GM21367 (cell line): Measurements from ENCODE around the gene TTLL7.

ENCODE experiments used
- ATAC-seq: cut with Tn5 transposase; IDR thresholded peaks from one replicate; pipeline ENCODE4 v1.9.1; 2021; ENCODE audit not compliant: unreplicated experiment

The TTLL7 gene

DNA sequence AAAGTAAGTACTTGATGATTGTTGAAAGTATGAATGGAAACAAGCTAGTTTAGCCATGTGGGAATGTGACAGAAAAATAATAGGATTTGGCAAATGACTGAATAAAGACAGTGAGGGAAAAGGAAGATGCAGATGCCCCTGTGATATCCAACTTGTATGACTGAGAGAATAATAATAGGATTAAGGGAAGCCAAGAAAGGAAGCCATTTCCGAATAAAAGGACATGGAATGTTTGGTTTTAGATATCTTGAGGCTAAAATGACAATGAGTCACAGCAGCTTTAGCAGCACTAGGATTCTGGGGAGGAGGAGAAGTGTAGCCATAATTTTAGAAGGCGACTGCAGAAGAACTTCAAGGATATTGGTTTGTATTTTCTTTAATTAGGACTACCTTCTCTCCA lies 109.2 kb downstream of the TTLL7 start:
- ATAC-seq = no peak

DNA sequence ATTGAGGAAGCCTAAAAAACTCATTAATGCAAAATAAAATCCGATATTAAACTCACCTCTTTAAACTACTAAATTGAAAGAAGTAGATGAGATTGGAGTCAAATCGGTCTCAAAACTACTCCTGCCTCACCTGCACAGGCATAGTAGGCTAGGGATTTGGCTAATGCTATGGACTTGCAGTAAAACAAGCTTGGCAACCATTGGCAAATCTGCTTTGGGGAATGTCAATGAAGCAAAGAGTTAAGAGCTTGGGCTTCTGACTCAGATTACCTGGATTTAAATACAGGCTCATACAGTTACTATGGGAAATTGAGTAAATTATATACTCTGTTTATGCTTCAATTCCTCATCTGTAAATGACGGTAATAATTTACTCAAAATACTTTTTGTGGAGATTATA lies 111.4 kb downstream of the TTLL7 start:
- ATAC-seq = no peak

DNA sequence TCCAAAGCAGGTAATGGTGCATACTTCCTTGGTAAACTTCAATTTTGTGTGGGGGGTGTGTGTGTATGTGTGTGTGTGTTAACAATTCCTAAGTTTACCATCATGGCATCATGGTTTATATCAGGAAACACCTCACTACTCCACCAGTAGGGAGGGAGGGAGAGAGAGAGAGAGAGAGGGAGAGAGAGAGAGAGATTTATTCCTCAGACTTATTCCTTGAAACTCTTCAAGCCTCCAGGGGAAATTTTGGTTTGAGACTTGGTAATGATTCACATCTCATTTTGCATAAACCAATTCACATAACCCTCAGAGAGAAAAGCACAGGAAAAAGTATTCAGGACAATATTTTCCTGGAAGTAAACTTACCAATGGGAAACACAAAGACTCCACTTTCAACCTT lies 115.0 kb downstream of the TTLL7 start:
- no peak for ATAC-seq

DNA sequence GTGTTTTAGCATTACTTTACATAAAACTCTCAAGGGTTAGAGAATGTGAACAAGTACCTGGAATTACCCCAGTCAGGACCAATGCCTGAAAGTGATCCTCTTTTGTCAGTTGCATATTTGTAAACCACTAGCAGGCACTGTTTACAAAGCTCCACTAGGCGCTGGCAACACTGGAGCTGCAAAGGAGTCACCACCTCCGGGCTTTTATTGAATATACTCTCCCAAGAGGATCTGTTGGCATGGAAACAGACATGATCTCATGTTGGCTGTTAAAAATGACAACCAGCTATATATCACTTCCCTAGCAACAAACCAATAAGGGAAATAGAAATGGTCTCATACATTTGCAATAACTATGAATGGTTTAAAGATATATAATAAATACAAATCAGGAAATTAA lies 116.0 kb downstream of the TTLL7 start:
- no peak for ATAC-seq

DNA sequence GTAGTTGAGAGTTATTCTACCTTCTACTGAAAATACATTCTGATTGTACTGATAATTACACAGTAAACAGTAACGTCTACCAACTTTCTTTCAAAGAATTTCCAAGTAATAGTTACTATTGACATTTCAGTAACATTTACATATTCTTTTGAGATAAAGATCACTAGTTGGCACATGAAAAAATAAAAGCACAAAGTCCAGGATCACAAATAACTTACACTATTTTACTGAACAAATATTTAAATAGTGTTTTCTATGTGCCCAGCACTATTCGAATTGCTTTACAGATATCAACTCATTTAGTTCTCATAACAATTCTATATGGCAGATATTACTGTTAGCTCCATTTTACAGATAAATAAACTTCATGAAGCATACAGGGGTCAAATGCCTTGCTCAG lies 126.4 kb downstream of the TTLL7 start:
- ATAC-seq = no peak

DNA sequence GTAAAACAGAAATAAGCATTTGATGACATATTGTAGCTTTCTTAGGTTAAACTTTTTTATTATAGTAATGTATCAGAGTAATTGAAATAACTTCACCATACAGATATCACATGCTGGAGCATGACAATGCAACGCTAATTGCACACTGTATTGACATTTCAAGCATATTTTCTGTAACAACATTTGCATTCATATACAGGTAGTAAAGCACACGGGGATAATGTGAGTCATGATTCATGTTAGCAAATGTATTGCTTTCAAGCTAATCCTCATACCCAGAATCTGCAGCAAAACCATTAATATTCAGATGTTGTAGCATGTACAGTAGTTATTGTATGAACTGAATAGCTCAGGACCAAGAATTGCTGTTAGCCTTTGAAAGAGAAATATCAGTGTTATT lies 133.9 kb downstream of the TTLL7 start:
- no peak for ATAC-seq

DNA sequence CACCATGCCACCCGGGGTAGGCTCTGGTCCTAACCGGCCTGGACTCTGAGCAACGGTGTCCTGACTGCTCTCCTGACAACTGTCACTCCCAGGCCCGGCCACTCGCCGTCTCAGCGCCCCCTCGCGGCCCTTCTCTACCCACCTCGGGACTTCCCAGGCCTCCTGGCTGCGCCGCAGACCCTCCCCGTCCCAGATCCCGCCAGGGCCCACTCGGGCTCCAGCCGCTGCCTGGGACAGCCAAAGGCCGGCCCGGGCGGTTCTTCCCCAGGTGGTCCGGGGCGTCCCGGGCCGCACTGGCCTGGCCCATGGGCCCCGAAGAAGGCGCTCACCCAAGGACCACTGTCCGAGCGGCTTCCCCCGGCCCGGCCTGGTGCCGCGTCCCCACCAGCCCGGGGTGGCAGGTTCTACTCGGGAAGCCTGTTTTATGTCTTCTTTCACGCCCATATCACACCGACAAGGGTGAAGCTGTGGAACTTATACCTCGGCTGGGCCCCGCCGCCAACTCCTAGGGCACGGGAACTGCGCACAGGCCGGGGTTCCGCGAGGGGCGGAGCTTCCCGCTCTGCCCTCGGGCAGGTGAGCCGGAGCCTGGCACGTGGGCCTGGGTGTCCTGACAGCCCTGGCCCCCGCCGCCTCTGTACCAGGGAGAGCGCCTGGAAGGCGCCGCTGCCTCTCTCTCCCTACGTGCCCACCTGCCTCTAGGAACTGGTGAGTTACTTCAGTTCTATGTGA lies 138.3 kb downstream of the TTLL7 start:
- peak; percentile 96 for ATAC-seq

DNA sequence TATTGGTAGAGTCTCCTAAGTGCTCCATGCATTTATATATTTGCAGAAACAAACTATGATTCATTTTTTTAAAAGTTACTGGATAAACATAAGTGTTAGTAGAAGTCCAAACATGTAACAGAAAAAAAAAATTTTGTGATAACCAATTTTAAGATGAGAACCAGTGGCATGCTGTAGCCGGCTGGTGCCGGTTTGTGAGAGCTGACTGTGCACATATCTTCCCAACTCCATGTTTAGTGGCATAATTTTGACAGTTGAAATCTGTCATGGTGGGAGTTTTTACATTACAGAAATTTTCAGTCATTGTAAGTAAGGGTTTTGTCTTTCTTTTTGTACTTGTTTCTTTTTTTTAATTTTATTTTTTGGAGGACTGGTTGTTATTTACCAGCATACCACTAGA lies 141.2 kb downstream of the TTLL7 start:
- no peak for ATAC-seq

DNA sequence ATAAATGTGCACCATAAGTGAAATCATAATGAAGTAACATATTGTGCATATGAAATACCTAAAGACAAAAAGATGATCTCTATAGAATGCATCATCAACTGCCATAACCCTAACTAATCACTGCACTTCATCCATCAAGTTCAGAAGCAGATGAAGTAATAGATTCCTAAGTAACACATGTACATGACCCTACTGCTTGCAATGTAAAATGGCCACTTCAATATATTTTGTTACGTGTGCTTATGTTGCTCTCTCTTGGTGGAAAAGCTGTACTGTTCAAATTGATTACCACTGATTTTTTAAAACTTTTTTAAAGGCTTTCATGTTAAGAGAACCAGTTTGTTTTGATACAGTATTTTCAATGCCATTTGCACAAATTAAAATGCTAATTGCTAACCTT lies 141.8 kb downstream of the TTLL7 start:
- ATAC-seq = no peak

DNA sequence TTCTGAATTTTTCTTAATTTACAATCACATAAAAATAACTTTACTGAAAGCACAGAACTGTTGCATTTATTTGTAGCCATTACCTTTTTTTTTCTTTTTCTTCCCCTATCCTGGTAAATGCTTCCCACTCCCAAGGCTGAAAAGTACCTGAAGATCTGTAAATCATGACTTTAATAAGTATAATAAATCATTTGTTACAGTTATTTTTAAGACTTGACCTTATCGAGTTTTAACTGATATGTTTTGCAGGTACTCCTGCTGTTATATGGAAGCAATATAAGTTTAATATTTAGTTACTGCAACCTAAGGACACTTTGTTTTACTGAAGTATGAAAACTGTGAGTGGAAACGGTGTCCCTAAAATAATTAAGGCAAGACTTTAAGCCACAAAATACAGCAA lies 142.6 kb downstream of the TTLL7 start:
- no peak for ATAC-seq

DNA sequence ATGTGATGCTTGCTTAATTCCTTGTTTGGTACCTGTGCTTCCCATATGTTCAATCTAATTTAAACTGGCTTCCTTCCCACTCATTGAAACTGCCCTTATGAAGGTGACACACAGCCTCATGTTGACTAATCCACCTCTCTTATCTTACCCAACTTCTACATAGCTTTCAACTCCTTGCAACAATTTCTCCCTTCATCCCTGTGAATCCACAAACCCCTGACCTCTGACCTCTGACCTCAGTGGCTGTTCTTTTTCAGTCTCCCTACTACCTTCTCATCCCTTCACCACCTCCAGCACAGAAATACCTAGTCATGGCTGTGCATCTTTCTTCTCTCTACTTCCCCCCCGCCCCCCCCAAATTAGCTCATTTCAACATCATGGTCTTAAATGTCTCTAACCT lies 144.5 kb downstream of the TTLL7 start:
- no peak for ATAC-seq

DNA sequence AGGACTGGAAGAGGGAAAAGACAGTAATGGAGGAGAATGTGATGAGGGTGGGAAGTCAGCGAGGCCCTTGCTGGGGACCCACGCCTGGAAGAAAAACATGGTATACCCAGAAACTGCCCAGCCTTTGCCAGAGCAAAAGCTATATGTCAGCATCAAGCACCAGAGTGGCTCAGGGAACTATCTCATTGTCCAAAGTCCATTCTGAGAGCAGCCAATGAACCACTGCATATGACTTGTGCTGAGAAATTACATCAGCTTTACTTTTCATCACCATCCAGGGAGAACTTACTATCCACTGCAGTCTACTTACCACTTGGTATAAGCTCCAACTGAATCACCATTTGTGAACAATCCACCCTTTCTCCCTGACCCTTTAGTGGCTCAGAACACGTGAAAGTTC lies 148.1 kb downstream of the TTLL7 start:
- no peak for ATAC-seq

DNA sequence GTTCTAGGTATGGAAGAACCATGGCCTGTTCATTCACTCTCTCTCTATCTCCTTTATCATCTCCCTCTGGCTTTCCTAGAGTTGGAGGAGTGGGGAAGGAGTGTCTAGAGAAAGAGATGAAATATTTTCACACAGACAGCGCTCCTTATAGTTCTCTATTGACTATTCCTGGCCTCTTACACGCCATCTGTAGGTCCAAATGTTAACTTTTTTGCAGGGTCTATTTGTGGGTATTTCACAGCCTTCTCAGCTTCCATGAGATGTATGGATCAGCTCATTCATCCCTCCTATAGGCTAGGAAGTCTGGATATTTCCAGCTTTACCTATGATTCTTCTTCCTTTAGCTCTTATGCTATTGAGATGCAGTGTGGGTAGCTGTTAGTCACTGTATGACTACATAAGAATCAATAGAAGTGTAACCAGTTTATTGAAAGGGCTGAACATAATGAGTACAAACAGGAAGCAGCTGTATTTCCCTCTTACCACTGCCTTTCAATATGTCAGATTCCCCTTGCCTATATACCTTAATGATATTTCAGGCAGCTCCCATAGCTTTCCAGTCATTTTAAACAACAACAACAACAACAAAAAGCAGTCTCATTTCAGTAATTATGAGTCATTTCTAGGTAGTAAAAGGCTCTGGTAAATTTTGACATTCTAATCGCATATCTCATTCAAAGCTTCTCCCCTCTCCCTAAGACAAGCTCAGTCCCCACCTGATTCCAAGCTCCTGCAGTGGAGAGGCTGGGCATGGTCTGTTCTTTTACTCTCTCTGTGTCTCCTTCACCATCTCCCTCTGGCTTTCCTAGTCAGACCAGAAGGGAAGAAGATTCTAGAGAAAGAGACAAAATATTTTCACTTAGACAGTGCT lies 149.5 kb downstream of the TTLL7 start:
- ATAC-seq = no peak

DNA sequence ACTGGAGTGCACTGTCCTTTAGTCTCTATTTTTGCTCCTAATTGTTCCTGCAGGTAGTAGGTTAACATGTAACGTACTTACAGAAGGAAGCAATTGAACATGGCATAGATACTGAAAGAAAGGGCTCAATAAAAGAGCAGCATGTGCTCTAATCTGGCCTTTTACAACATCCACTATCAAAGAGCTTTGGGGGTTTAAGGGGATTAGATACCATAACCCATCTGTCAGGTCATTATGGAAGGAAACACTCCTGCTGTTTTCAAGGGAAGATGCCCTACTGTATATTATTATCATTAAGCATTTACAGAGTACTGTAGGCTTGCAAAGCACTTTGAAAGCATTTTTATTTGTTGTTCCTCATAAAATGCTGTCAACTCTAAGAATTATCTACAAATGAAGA lies 152.8 kb downstream of the TTLL7 start:
- no peak for ATAC-seq

DNA sequence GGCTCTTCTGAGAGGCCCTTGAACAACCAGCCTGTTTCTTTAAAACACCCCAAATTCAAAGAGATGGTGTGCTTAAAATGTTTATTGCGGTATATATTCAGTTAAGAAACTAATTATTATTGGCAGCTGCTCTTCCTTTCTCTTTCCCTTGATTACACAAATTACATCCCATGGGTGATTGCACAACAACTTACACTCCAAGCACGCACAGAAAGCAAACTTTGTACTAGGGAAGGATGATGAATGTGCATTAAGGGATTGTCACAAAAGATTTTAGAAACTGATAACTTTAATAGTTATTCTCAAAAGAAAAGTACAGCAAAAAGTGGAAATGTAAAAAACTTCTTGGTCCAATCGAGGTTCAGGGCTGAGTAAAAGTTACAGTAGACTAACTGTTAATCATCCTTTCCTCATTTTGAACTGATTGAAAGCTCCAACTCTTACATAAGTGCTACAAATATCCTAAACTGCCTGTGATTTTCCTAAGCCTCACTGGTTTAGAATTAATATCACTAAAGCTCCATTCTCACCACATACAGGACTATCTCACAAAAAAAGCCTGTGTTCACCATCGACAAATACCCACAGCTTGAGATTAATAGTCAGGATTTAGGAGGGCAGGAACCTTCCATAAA lies 153.4 kb downstream of the TTLL7 start:
- no peak for ATAC-seq

DNA sequence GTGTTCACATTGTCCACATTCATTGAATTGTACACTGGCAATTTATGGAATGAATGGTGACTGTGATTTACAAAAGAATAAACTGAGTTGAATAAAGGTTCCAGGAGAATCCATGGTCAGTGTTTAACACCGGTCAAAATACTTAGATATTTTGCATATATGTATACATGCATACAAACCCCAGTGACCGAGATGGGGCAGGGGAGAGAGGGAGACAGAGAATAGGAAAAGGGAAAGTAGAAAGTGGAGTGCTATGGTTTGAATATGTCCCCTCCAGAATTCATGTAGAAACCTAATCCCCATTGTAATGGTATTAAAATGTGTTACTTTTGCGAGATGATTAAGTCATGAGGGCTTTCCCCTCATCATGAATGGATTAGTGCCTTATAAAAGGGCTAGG lies 154.4 kb downstream of the TTLL7 start:
- no peak for ATAC-seq

DNA sequence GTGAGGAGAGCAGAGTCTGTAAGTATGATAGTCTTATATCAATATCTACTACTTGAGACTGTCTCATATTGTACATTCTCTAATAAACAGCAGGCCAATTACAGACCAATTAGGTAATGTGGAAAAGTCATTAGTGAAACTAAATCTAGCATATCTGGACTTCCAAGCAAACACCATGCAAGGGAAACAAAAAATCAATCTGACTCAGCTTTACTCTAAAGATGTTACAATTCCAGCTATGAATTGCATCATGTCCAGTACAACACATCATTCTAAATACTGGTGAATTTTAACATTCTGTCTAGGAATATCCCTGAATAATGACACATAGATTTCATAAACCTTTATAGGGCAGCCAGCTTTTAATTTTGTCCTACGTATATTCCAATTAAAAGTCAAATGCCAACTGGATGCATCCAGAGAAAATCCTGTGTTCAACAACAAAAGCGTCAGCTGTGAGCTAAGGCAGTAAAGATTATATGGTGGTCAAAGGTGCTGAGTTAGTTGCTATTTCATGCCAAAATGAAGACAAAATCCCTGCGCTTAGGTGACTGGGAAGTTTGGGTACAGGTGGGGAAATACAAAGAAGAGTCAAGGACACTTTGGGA lies 159.3 kb downstream of the TTLL7 start:
- ATAC-seq = no peak

DNA sequence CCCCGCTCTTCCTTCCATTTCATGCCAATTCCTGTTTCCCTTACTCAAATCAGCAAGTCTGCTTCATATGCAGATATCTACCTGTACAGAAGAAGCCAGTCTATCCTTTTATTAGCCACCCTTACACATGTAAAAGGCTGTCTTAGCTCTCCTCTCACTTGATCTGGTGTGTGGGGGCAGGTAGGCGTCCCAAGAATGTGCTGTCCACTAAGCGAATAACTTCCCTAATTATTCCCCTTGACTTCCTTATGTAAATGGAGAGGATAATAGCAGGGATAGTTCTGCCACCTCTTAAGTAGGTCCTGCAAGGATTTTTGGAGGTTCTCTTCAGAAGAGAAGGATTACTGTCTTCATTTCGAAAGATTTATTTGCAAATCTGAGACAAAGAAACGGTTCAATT lies 160.4 kb downstream of the TTLL7 start:
- no peak for ATAC-seq

DNA sequence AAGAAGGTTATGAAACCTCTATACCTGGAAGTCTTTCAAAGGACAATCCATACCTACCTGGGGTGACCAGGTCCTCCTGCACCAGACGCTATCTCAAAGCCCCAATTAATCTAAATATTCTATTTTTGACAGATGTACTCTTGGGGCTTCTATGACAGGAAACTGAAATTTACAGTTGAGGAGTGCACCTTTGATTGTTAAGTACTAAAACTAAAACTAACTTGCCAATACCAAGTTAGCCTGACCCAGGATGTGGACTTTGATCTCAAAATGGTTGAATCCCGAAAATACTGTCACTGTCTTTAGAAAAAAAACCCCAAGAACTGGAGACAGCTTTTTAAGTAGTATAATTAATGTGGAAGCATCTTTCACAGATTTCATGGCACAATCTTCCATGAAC lies 162.4 kb downstream of the TTLL7 start:
- ATAC-seq = no peak

DNA sequence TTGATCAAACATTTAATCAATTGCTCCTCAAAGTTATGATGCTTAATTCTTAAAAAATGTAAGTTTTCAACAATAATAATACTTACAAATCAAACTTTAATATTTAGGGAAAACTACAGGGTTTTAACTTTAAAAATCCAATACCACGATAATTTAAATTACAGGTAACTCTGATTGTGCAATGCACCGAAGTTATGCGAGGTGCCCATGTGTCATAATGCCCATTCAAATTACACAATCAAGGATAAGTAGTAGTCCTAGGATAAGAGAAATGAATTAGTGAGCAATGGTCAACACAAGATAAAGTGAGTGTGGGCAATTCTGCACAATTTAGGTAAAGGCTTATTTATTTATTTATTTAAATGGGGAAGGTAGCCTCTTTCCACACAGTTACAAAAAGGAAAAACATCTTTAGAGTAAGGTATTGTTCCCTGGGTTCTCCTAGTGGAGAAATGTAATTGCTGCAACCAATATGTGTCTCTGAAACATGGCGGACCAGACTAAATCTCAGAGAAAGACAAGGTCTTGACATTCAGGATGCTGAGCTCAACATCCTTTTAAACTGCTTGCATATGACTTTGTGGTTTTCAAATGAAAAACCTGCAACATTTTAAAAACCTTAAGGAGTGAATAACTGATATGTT lies 164.2 kb downstream of the TTLL7 start:
- ATAC-seq = no peak

DNA sequence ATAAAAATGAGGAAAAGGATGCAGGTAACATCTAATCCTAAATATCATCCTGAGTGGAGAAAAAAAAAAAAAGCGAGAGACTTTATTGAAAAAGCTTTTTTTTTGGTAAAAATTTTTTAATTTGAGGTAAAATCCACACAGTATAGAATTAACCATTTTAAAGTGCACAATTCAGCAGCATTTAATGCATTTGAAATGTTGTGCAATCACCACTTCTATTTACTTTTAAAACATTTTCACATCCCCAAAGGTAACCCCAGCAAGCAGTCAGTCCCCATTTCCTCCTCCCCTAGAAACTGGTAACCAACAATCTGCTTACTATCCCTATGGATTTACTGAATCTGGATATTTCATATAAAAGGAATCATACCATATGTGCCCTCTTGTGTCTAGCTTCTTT lies 166.7 kb downstream of the TTLL7 start:
- ATAC-seq = no peak
